Activated CD4-positive, CD25-positive, alpha-beta regulatory T cell treated with anti-CD3 and anti-CD28 coated beads, Interleukin-2, amount 50 U/mL, for 16 hours (primary cell): ENCODE measurements around the gene PAPOLG.

Source experiments
- DNase-seq: peaks from one replicate; pipeline ENCODE4 v3.0.0-alpha.2; 2020; ENCODE audit warnings: low read depth, low spot score

Gene PAPOLG

GRCh38 chr2:60756097-60757087 is at the start of gene PAPOLG:
PAPOLG (plus strand) TSS chr2:60756268; CDS start chr2:60756479, 211 bp downstream.
- DNase-seq = peak; percentile 88

- no peak for DNase-seq
Observed at GRCh38 chr2:60707750-60708371, 48.2 kb upstream of the PAPOLG start.

GRCh38 chr2:60708630-60709320 is 47.3 kb upstream of the PAPOLG start:
- DNase-seq = no peak

GRCh38 chr2:60710707-60711106 is 45.4 kb upstream of the PAPOLG start:
- no peak for DNase-seq

GRCh38 chr2:60715561-60715960 is 40.5 kb upstream of the PAPOLG start:
- DNase-seq = no peak

- no peak for DNase-seq
Observed at GRCh38 chr2:60717691-60718090, 38.4 kb upstream of the PAPOLG start.

- no peak for DNase-seq
Observed at GRCh38 chr2:60719331-60719730, 36.7 kb upstream of the PAPOLG start.

- DNase-seq = no peak
Observed at GRCh38 chr2:60725466-60725865, 30.6 kb upstream of the PAPOLG start.

GRCh38 chr2:60728855-60729254 is 27.2 kb upstream of the PAPOLG start:
- no peak for DNase-seq

- DNase-seq = no peak
Observed at GRCh38 chr2:60735496-60736250, 20.4 kb upstream of the PAPOLG start.

GRCh38 chr2:60738679-60739078 is 17.4 kb upstream of the PAPOLG start:
- DNase-seq = no peak

- no peak for DNase-seq
Observed at GRCh38 chr2:60739156-60739555, 16.9 kb upstream of the PAPOLG start.

- no peak for DNase-seq
Observed at GRCh38 chr2:60741576-60741975, 14.5 kb upstream of the PAPOLG start.

- DNase-seq = no peak
Observed at GRCh38 chr2:60742419-60742818, 13.6 kb upstream of the PAPOLG start.

- no peak for DNase-seq
Observed at GRCh38 chr2:60745330-60745729, 10.7 kb upstream of the PAPOLG start.

- DNase-seq = no peak
Observed at GRCh38 chr2:60745761-60746160, 10.3 kb upstream of the PAPOLG start.

GRCh38 chr2:60746318-60746717 is 9.8 kb upstream of the PAPOLG start:
- no peak for DNase-seq

- no peak for DNase-seq
Observed at GRCh38 chr2:60759654-60760053, 3.6 kb downstream of the PAPOLG start.

- no peak for DNase-seq
Observed at GRCh38 chr2:60764736-60765534, 8.9 kb downstream of the PAPOLG start.

GRCh38 chr2:60766283-60766682 is 10.2 kb downstream of the PAPOLG start:
- DNase-seq = no peak

GRCh38 chr2:60771508-60771907 is 15.4 kb downstream of the PAPOLG start:
- DNase-seq = no peak
